Fibroblast of skin of left biceps (primary cell): ENCODE measurements around the gene NRIP3.
A peak's percentile ranks its signal among the peaks of the same experiment; 100 is the strongest.

Experiments used
- DNase-seq, 2 experiments: peaks; one replicate each; pipeline ENCODE4 v3.0.0-alpha.2; 2013; ENCODE audit warnings: low read depth in 2 of 2

Gene NRIP3

GRCh38 chr11:9003573-9004182 lies at the start of gene NRIP3:
TSS of gene NRIP3 (minus strand) at chr11:9004001. CDS start at chr11:9003935, 66 bp downstream.
- peak in 1 of 2 experiments; percentile 29 for DNase-seq

- DNase-seq, result no peak
Observed at GRCh38 chr11:9052316-9052715, 48.5 kb upstream of the NRIP3 start.

- DNase-seq, result no peak
Observed at GRCh38 chr11:9049959-9050358, 46.2 kb upstream of the NRIP3 start.

GRCh38 chr11:9047964-9048523 lies 44.2 kb upstream of the NRIP3 start:
- DNase-seq, result peak; percentile 59 to 65

GRCh38 chr11:9046481-9046880 lies 42.7 kb upstream of the NRIP3 start:
- DNase-seq, result no peak

GRCh38 chr11:9042488-9042887 lies 38.7 kb upstream of the NRIP3 start:
- DNase-seq, result no peak

GRCh38 chr11:9041747-9042146 lies 37.9 kb upstream of the NRIP3 start:
- no peak for DNase-seq

DNA sequence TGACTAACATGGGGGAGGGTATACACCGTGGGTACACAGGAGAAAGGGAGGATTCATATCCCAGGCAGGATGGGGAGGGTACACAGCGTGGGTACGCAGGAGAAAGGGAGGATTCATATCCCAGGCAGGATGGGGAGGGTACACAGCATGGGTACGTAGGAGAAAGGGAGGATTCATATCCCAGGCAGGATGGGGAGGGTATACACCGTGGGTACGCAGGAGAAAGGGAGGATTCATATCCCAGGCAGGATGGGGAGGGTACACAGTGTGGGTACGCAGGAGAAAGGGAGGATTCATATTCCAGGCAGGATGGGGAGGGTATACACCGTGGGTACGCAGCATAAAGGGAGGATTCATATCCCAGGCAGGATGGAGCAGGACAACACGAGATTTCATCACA lies 36.6 kb upstream of the NRIP3 start:
- no peak for DNase-seq

DNA sequence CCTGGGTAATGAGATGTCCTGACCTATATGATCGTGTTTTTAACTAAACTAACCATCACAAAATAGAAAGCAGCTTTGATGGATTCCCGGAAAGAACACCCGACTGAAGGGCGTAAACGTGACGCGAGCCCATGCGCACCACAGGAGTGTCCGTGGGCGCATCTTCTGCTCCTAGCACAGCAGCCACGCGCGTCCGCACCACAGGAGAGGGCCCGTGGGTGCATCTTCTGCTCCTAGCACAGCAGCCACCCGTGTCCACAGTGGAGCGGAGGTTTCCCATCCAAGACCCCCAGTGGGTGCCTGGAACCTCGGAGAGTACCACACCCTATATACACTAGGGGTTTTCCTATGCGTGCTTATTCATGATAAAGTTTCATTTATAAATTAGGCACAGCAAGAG lies 36.1 kb upstream of the NRIP3 start:
- no peak for DNase-seq

DNA sequence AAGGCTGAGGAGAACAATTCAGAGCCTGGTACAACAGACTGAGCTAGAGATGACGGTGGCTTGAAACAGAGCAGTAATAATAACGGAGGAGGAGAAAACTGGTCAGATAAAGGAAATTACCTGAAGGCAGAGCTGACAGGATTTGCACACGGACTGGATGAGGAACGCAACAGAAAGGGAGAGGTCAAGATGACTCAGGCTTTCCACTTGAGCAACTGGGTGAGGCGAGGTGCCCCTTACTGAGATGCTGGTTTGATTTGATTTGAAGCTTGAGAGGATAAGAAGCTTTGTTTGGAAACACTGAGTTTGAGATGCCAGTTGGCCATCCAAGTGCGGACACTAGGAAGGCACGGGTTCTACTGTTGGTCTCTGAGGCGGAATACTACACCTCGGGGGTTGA lies 35.4 kb upstream of the NRIP3 start:
- DNase-seq, result no peak

DNA sequence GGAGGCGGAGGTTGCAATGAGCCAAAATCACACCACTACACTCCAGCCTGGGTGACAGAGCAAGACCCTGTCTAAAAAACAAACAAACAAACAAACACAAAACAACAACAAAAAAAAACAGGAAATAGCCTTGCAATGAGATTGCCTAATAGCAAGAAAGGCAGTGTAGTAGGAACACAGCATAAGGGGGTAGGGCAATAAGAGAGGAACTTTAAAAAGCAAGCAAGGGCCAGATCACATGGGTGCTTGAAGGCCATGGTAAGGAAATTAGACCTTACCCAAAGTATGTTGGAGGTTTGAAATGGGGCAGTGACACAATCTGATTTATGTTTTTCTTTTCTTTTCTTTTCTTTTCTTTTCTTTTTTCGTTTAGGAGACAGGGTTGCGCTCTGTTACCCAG lies 34.7 kb upstream of the NRIP3 start:
- no peak for DNase-seq

GRCh38 chr11:9037963-9038362 lies 34.2 kb upstream of the NRIP3 start:
- no peak for DNase-seq

DNA sequence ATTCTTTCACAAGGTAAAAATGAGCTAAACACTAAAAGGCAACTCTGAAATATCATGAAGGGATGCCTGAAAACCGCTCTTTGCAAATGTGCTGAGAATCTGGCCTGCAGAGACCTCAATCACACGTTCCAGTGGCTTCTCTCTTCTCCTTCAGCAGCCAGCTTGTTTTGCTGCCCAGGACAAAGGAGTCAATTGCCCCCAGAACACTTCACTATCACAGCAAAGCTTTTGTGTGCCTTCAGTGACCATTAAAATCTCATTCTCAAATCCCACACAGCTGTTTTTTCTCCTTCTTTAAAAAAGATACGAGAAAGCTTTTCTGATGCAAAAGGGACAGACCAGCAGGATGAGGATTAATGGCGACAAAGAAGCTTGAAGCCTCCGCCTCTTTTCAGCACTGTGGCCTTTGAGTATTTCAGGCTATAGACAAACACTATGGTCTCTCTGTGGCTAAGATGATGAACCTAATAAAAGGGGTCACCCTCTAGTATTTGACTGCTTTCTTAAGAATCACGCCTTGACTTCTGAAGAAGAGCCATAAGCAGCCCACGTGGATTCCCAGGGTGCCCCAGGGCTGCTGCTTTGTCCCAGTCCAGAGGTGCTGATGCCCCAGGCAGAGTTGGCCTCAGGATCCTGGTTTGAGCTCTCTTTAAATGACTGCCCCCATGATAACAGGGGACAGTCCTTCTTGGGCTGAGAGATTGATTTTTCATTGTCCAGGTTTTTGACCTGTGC lies 33.4 kb upstream of the NRIP3 start:
- no peak for DNase-seq

DNA sequence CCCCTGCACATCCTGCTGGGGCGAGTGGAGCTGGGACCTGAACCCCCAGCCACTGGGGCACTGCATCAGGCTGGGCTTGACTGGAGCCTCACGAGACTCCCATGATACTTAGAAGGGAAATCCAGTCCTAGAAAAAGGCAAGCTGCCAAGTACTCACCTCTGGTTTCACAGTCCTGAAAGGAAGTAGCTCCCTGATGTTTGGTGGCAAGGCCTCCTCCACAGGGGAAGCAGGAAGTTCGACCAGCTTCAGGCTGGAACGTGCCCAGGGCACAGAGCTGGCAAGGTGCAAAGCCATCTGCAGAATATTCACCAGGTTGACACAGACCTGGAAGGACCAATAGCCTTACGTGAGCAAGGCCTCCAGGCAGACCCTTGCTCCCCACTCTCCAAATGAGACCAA lies 26.8 kb upstream of the NRIP3 start:
- DNase-seq, result no peak

DNA sequence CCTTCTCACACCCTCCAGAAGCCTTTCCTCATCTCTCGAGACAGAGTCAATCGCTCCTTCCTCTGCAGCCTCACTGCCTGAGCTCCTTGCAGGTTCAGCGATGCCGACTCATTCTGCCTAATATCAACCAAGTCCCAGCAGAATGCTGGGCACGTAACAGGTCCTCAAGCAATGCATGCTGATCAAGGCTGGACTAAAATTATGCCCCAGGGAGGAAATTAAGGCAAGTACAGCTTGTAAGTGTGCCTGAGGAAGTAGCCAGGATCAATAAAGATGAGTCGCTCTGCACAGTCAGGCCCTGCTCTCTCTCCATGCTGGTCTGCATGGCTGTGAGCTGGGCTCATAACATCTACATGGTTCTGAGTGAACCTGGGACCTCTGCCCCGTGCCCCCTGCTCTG lies 25.6 kb upstream of the NRIP3 start:
- no peak for DNase-seq

GRCh38 chr11:9028581-9028980 lies 24.8 kb upstream of the NRIP3 start:
- DNase-seq, result no peak

GRCh38 chr11:9025101-9025850 lies 21.5 kb upstream of the NRIP3 start:
- no peak for DNase-seq

DNA sequence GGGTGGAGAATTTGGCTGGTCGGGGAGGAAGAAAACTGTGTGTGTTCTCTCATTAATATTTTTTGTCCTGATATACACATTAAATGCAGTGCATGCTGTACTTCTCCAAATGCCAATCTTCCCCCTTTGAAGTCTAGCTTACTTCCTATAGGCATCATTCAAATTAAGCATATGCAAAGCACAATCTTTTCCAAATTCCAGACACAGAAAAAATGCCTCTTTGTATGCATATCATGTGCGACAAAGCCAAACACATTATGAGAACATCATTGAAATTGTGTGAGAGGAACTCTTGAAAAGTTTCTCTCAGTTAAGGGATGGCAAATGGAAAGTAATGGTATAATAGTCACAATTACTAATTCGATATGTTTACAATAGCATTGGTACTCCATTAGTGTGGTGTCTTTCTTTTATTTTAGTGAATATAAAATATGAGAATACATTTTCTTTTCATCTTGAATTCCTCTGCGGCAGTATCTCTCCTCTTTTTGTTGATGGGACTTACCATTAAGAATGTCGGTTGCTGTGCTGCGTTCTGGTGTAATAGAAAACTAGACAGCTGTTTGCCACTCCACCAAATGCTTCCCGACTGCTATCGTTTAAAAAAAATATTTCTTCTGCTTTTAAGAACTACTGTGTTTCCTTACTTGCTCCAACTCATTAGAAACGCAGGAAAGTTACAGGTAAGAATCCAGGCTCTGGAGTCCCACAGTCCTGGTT lies 19.3 kb upstream of the NRIP3 start:
- DNase-seq, result no peak

- DNase-seq, result no peak
Observed at GRCh38 chr11:9020916-9021315, 17.1 kb upstream of the NRIP3 start.

GRCh38 chr11:9019861-9020260 lies 16.1 kb upstream of the NRIP3 start:
- no peak for DNase-seq

- DNase-seq, result no peak
Observed at GRCh38 chr11:9017773-9018172, 14.0 kb upstream of the NRIP3 start.
